Aorta (tissue), 5 donors: Measurements from ENCODE around the gene ZBTB42. TPM values are rescaled to one million over a fixed set of nuclear protein-coding genes. Genes with fewer than 3 reads are reported as not detected.
A peak's percentile ranks its signal among the peaks of the same experiment; 100 is the strongest.

Experiments used
- ATAC-seq: fragments of 200-7000 bp; cut with Tn5 transposase; one replicate; pipeline ENCODE4 v1.9.1; 2022; ENCODE audit warnings: moderate library complexity; ENCODE audit not compliant: low FRiP score
- DNase-seq, 2 donors: peaks; one replicate each; pipeline ENCODE4 v3.0.0-alpha.2; 2020
- H3K27ac ChIP-seq, 2 donors: one replicate each; pipeline ENCODE4 v1.5.1; 2013; ENCODE audit warnings: low read length in 2 of 2, mild to moderate bottlenecking in 2 of 2, moderate library complexity in 2 of 2, control low read depth in 1 of 2, inconsistent platforms in 1 of 2, low read depth in 1 of 2
- H3K27me3 ChIP-seq, 2 donors: one replicate each; pipeline ENCODE4 v1.6.1; 2013; ENCODE audit warnings: control low read depth in 1 of 2, low read length in 1 of 2, mild to moderate bottlenecking in 1 of 2, moderate library complexity in 1 of 2; ENCODE audit not compliant: insufficient read depth in 2 of 2, control insufficient read depth in 1 of 2
- H3K36me3 ChIP-seq, 2 donors: one replicate each; pipeline ENCODE4 v1.6.1; 2013; ENCODE audit warnings: control low read depth in 1 of 2, low read length in 1 of 2, mild to moderate bottlenecking in 1 of 2; ENCODE audit not compliant: insufficient read depth in 2 of 2, control insufficient read depth in 1 of 2
- H3K4me1 ChIP-seq, 2 donors: one replicate each; pipeline ENCODE4 v1.6.1; 2013; ENCODE audit warnings: low read length in 2 of 2, control low read depth in 1 of 2, mild to moderate bottlenecking in 1 of 2, moderate library complexity in 1 of 2; ENCODE audit not compliant: insufficient read depth in 2 of 2, control insufficient read depth in 1 of 2
- H3K4me3 ChIP-seq, 2 donors: one replicate each; pipeline ENCODE4 v1.5.1; 2013; ENCODE audit warnings: low read length in 2 of 2, control low read depth in 1 of 2, mild to moderate bottlenecking in 1 of 2
- H3K9me3 ChIP-seq: one replicate; pipeline ENCODE4 v1.6.1; 2013; ENCODE audit warnings: mild to moderate bottlenecking, low read length; ENCODE audit not compliant: control insufficient read depth
- WGBS, 2 donors: extraction: QIAGEN DNeasy Blood & Tissue Kit; methylation state at CpG; one replicate each; pipeline ENCODE4 v1.1.7; 2013; 5-methylcytosine and 5-hydroxymethylcytosine counted together
- intact Hi-C, 2 donors: fragments of 100-400 bp; cut with DNase I; formaldehyde crosslinking; loops; one replicate each; pipeline versions ENCODE4 v1.14.2 to v1.15.0; 2022
- polyA plus RNA-seq, 2 donors: library from polyadenylated mRNA; stranded (reverse); fragments of 200-250 nt; gene quantifications; one replicate each; pipeline ENCODE4 v1.2.3, GENCODE V29; 2013
- total RNA-seq, 2 donors: library from RNA; stranded (reverse); fragmentation: NEBNext Ultra II Directional; extraction: Animal tissue kit (Norgen Biotek cat#: 25700); gene quantifications; one replicate each; pipeline ENCODE4 v1.2.1, GENCODE V29; 2021
- donor health status: healthy with polysubstance abuse.
- donor health status: Bipolar disorder and iron deficiency.
- donor health status: DM: no; HTN: no; CAD: no.
- donor health status: DM: no; HTN: no; CAD: no.
- donor health status: DM: yes; HTN: yes; CAD: no.

The ZBTB42 gene
- total and polyA plus RNA-seq, 4 donors = 1.6 to 4.7 (median 3.1) TPM

DNA sequence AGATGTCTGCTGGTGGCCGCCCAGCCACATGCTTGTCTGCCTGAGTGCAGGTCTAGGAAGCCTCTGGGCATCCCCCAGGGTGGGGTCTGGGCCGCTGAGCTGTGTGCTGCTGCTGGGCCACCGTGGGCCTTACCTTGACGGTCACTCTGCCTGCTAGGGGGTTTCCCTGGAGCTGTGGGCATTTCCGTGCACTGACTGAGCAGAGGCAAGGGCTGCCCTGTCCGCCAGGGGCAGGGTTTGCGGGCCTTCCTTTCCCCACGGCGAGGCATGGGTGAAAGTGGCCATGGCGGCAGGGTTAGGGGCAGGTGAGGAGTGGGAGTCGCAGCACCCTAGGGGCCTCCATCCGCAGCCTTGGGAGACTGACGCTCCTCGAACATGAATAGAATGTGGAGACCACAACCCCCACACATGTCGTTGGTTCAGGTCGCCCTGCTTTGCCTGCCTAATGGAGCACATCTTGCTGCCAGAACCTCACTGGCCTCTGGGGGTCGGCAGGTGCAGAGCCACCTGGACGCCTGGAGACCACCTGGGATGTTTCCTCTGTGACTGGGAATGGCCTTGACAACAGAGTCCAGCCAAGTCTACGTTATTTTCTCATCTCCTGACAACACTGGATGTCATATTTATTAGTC lies 2.5 kb downstream of the ZBTB42 start:
- no peak for ATAC-seq
- no peaks in the 10 kb centered on the region for H3K4me1 ChIP-seq
- peak in 1 of 2 donors; percentile 42 for DNase-seq
- H3K36me3 ChIP-seq = no peaks in the 10 kb centered on the region
- H3K27ac ChIP-seq = no peak overlapping the region
- WGBS, 2 donors = 85 to 91% methylated on average over 19 of the region's 19 CpGs
- intact Hi-C loops = no loop called here
- no peak overlapping the region for H3K4me3 ChIP-seq
- H3K27me3 ChIP-seq = no peaks in the 10 kb centered on the region
- no peaks in the 10 kb centered on the region for H3K9me3 ChIP-seq

DNA sequence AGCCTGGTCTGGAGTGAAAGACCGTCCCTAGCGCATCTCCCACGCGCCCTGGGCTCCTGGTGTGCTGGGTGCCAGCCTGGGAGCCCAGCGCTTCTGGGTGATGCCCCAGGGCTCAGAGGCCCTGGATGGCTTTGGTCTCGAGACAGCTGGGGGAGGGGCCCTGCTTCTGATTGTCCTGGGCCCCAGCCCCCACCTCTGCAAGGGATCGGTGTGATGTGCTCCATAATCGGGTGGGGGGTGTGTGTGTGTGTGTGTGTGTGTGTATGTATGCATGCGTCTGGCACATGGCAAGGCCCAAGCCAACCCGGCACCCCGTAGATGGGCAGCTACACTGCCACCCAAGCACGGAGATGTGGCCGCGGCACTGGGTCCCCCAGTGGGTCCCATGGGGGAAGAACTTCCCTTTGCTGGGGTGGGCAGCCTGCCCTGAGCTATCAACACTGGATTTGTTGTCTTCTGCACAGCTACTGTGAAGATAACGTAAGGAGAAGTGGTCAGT lies 3.1 kb downstream of the ZBTB42 start:
- 79 to 87% methylated on average over 15 of the region's 15 CpGs for WGBS, 2 donors
- Histone ChIP-seq H3K9me3 (no peaks in the 10 kb centered on the region), H3K36me3 (no peaks in the 10 kb centered on the region), H3K4me1 (no peaks in the 10 kb centered on the region), H3K27ac (no peak overlapping the region), H3K4me3 (no peak overlapping the region), H3K27me3 (no peaks in the 10 kb centered on the region)
- intact Hi-C loops = no loop called here
- ATAC-seq = no peak
- DNase-seq = peak in 1 of 2 donors; percentile 38

DNA sequence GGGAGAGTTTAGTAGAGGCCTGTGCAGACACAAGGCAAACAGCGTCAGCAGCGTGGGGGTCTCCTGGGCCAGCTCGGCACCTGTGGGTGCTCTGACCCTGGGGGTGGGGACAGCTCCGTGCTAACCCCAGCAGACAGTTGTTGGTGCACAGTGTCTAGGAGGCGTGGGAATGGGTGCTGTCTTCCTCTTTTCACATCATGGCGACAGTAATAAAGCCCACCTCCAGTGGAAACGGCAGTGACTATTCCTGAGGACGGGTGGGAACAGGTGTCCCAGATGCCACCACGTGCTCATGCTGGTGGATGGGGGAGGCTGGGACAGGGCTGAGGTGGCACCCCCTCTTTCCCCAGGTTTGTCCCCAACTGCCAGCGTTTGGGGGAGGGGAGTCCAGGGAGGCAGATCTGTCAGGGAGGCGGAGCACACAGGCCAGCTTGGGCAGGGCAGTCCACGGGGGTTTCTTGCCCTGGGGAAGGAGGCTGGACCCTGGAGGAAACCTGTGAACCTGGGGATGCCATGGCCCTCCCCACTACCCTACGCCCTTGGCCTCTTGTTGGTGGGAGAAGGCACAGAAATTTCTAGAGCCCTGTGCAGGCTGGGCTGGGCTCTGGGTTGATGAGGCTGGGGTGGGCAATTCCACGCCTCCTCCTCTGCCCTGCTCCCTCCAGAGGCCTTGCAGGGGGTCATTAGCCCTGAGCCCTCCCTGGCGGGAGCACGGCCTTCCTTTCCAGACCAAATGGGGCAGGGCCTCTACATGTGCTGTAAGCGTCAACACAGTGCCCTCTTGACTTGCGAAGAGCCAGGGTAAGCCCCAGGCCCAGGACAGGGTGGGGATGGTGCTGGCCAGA lies 3.8 kb downstream of the ZBTB42 start:
- WGBS, 2 donors = 86 to 91% methylated on average over 17 to 18 of the region's 18 CpGs

DNA sequence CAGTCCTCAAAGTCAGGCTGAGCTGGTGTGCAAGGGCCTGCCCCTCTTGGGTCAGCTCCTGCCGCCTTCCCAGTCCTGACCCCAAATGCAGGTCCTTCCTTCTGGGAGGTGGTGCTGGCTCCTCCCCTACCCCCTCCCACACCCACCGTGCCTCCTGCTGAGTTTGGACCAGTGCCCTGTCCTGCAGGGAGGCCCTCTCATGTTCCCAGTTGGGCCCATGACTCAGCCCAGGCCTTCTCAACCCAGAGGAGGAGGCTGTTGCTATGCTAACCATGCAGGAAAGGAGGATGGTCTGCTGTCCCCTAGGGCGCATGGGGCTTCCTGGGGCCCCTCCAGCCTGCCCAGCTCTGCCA lies 4.4 kb downstream of the ZBTB42 start:
- intact Hi-C loops = no loop called here
- Histone ChIP-seq H3K9me3 (no peaks in the 10 kb centered on the region), H3K36me3 (no peaks in the 10 kb centered on the region), H3K27me3 (no peaks in the 10 kb centered on the region), H3K4me1 (no peaks in the 10 kb centered on the region), H3K4me3 (no peak overlapping the region), H3K27ac (no peak overlapping the region)
- peak in 1 of 2 donors; percentile 66 for DNase-seq
- WGBS, 2 donors = 49 to 53% methylated on average over 3 of the region's 3 CpGs
- ATAC-seq = no peak

More for the DNA sequence above, 3.8 kb downstream of the ZBTB42 start:
- Histone ChIP-seq H3K9me3 (no peaks in the 10 kb centered on the region), H3K27ac (no peak overlapping the region), H3K4me1 (no peaks in the 10 kb centered on the region), H3K27me3 (no peaks in the 10 kb centered on the region), H3K36me3 (no peaks in the 10 kb centered on the region), H3K4me3 (no peak overlapping the region)
- DNase-seq = no peak
- no peak for ATAC-seq
- intact Hi-C loops = no loop called here

DNA sequence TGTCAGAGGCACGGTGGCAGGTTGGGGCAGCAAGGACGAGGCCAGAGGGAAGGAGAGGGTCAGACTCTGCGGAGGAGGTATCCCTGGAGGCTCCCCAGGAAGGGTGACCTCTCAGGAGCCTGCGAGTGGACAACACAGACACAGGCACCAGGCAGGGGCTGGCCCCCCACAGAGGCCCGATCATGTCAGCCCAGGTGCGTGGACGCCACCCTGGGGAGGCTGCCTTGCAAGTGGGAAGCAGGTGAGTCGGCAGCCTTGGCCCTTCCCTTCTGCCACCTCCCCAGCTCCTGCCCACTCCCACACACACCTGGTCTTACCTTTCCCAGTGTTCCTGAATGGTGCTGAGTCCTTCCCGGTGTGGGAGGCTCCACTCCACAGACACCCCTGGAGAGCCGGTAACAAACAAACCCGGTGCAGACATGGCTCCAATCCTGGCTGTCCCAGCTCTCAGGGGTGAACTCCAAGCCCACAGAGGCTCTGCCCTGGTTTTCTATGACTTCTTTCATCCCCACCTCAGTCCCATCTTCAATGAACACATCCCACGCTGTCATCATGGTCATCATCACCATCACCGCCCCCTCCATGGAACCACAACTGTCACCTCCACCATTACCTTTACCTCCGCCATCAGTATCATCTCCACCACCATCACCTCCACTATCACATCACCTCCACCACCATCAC lies 5.2 kb downstream of the ZBTB42 start:
- Histone ChIP-seq H3K4me3 (no peak overlapping the region), H3K4me1 (no peaks in the 10 kb centered on the region), H3K9me3 (no peaks in the 10 kb centered on the region), H3K36me3 (no peaks in the 10 kb centered on the region), H3K27ac (no peak overlapping the region), H3K27me3 (no peaks in the 10 kb centered on the region)
- intact Hi-C loops = no loop called here
- WGBS, 2 donors = 84 to 88% methylated on average over 14 of the region's 14 CpGs
- DNase-seq = peak in 1 of 2 donors; percentile 40
- no peak for ATAC-seq

DNA sequence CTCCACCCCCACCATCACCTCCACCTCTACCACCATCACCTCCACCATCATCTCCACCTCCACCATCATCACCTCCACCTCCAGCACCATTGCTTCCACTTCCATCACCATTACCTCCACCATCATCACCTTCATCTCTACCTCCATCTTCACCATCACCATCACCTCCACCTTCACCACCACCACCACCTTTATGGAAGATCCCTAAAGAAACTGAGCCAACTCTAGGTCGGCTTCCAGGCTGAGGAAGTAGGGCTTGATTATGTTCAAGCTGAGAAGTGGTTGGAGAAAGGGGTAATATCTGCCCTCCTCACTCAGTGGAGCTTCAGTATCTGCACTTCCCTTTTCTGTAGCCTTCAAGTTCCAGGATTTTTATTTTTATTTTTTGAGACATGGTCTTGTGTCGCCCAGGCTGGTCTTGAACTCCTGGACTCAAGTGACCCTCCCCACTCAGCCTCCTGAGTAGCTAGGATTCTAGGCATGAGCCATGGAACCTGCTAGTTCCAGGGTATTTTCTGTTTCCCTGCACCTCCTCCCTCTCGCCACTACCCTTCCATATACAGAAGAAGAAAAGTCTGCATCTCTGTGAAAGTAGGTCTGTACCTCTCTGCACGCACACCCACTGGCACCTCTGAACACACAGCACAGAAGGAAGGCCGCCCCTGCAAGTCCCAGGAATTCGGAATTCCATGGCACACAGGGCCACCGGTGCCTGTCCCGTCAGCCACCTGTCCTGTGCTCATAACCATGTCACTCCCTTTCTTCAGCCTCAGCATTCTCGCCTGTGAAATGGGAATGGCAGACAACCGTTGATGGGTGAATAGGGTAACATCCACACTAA lies 5.9 kb downstream of the ZBTB42 start:
- ATAC-seq (no peak), DNase-seq (no peak)
- Histone ChIP-seq H3K9me3 (no peaks in the 10 kb centered on the region), H3K27me3 (no peaks in the 10 kb centered on the region), H3K36me3 (no peaks in the 10 kb centered on the region), H3K4me1 (no peaks in the 10 kb centered on the region), H3K27ac (no peak overlapping the region), H3K4me3 (no peak overlapping the region)
- intact Hi-C loops = no loop called here
- 90 to 91% methylated on average over 10 of the region's 10 CpGs for WGBS, 2 donors

DNA sequence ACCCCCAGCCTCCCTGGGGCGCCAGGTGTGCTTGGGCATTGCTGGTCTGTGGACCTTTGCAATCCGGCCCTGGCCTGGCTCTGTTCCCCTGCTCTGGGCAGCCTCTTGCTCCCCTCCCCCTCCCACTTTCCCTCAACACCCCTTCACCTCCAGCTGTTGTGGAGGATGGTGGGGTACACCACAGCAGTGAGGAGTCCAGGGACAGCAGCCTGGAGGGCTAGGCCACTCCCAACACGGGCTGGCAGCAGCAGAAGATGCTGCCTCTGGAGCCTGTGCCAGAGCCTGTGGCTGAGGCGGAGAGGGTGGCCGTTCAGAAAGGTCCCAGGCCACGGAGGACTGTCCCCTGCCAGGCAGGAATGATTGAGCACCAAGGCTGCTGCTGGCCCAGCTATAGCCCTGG lies 7.6 kb downstream of the ZBTB42 start:
- H3K27ac ChIP-seq = no peak overlapping the region
- intact Hi-C loops = no loop called here
- H3K9me3 ChIP-seq = no peaks in the 10 kb centered on the region
- WGBS, 2 donors = 76 to 81% methylated on average over 6 of the region's 6 CpGs
- ATAC-seq (no peak), DNase-seq (no peak)
- no peaks in the 10 kb centered on the region for H3K36me3 ChIP-seq
- H3K4me1 ChIP-seq = no peaks in the 10 kb centered on the region
- H3K4me3 ChIP-seq = no peak overlapping the region
- no peaks in the 10 kb centered on the region for H3K27me3 ChIP-seq

DNA sequence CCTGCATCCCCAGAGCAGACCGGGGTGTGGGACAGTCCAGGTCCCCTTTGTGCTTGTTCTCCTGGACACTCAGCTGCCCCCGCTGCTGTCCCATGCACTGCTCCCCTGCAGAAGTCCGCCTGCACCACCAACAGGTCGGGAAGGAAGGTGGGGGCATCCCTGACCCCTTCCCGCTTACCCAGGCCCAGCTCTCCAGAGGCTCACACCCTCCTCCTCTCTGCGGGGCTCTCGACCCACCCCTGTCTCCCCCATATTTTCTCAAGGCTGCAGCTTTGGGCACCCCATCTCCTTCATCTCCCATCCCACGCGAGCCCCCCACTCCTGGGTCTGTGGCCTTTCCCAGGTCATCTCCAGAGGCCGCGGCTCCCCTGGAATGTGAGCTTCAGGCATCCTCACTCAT lies 9.4 kb downstream of the ZBTB42 start:
- WGBS, 2 donors = 87 to 92% methylated on average over 11 of the region's 11 CpGs
- Histone ChIP-seq H3K9me3 (no peaks in the 10 kb centered on the region), H3K36me3 (no peaks in the 10 kb centered on the region), H3K4me3 (no peak overlapping the region), H3K27me3 (no peaks in the 10 kb centered on the region), H3K4me1 (no peaks in the 10 kb centered on the region), H3K27ac (no peak overlapping the region)
- ATAC-seq (no peak), DNase-seq (no peak)
- intact Hi-C loops = no loop called here
